Activated CD4-positive, alpha-beta memory T cell treated with anti-CD3 and anti-CD28 coated beads, Interleukin-2, amount 10 ng/mL, durations not matched to agents 7 days and 5 days (primary cell): ENCODE data around the gene CARF. TPM values are rescaled to one million over a fixed set of nuclear protein-coding genes. Genes with fewer than 3 reads are reported as not detected.
"Not testable (repeated sequence)": the region's sequence is repeated elsewhere in the genome, so short reads cannot be mapped to it uniquely, and the experiment has no call there.

Experiments used
- CTCF ChIA-PET: fragments of 350-600 bp; sonication (Branson Sonifier 250); formaldehyde crosslinking; loops from one replicate; lab custom pipeline; 2021; ENCODE audit warnings: antibody characterized with exemption, inconsistent platforms; lab: Charles Lee
- POLR2A ChIA-PET: fragments of 350-600 bp; sonication (Branson Sonifier 250); formaldehyde crosslinking; loops from one replicate; lab custom pipeline; 2021; ENCODE audit warnings: antibody characterized with exemption; lab: Charles Lee
- DNase-seq: peaks from one replicate; pipeline ENCODE4 v3.0.0-alpha.2; 2020
- H3K27ac Mint-ChIP-seq: one replicate; pipeline ENCODE4 v1.8.0; 2021; ENCODE audit warnings: mild to moderate bottlenecking, mixed read lengths
- H3K27me3 Mint-ChIP-seq: one replicate; pipeline ENCODE4 v1.8.0; 2021; ENCODE audit warnings: mixed read lengths
- H3K36me3 Mint-ChIP-seq: one replicate; pipeline ENCODE4 v1.8.0; 2021; ENCODE audit warnings: low read depth, mixed read lengths
- H3K4me1 Mint-ChIP-seq: one replicate; pipeline ENCODE4 v1.8.0; 2021; ENCODE audit warnings: mixed read lengths
- H3K4me3 Mint-ChIP-seq: one replicate; pipeline ENCODE4 v1.8.0; 2021; ENCODE audit warnings: mild to moderate bottlenecking, mixed read lengths
- H3K9me3 Mint-ChIP-seq: one replicate; pipeline ENCODE4 v1.8.0; 2021; ENCODE audit warnings: mixed read lengths
- total RNA-seq, 2 experiments: library from RNA; stranded (reverse); gene quantifications; one replicate each; pipeline ENCODE4 v1.2.3, GENCODE V29; 2021

CARF gene
- total RNA-seq, 2 experiments from 2014 or later: 11.9 to 12.3 TPM

GRCh38 chr2:202910250-202910649, 1.8 kb upstream of the CARF start:
- DNase-seq, H3K27me3 Mint-ChIP-seq, H3K9me3 Mint-ChIP-seq, CTCF ChIA-PET, H3K27ac Mint-ChIP-seq: not testable (repeated sequence)
- Mint-ChIP-seq H3K4me1 (peaks cover 34% of the 10 kb centered on the region), H3K36me3 (peaks cover 15% of the 10 kb centered on the region), H3K4me3 (peak overlapping the region; percentile 91)
- POLR2A ChIA-PET: interaction anchor here (1.0 to 3.5 kb wide), 4 partner anchors 39 to 797 kb away, joined by 3 to 25 read pairs (median 8); partner anchors contain the start of genes CD28, CYP20A1 and ICA1L

- DNase-seq: no peak
- Mint-ChIP-seq H3K27me3 (no peaks in the 10 kb centered on the region), H3K27ac (no peak overlapping the region), H3K4me3 (peak overlapping the region; percentile 91), H3K4me1 (peaks cover 34% of the 10 kb centered on the region), H3K36me3 (peaks cover 11% of the 10 kb centered on the region), H3K9me3 (no peaks in the 10 kb centered on the region)
- CTCF ChIA-PET: interaction anchor here (0.6 to 1.4 kb wide), 3 partner anchors 20 to 999 kb away, joined by 3 to 4 read pairs (median 3); no protein-coding TSS in a partner anchor
- POLR2A ChIA-PET: interaction anchor here (0.9 to 3.5 kb wide), 12 partner anchors 7 to 809 kb away, joined by 3 to 25 read pairs (median 3); partner anchors contain the start of genes CD28, CYP20A1 and ICA1L
Observed at GRCh38 chr2:202910698-202911097, 1.4 kb upstream of the CARF start.

GRCh38 chr2:202911203-202911511, 918 bp upstream of the CARF start:
- ChIA-PET POLR2A (interaction anchor here (0.7 to 3.5 kb wide), 15 partner anchors 8 to 808 kb away, joined by 3 to 25 read pairs (median 3); partner anchors contain the start of genes CD28, CYP20A1, ICA1L and NBEAL1), CTCF (interaction anchor here (0.6 to 1.4 kb wide), 4 partner anchors 21 to 999 kb away, joined by 3 to 4 read pairs (median 3); no protein-coding TSS in a partner anchor)
- Mint-ChIP-seq H3K27ac (peak overlapping the region; percentile 95), H3K27me3 (no peaks in the 10 kb centered on the region), H3K36me3 (peaks cover 6% of the 10 kb centered on the region), H3K4me1 (peaks cover 34% of the 10 kb centered on the region), H3K4me3 (peak overlapping the region; percentile 91), H3K9me3 (no peaks in the 10 kb centered on the region)
- no peak for DNase-seq

GRCh38 chr2:202912342-202913201, 497 bp downstream of the CARF start:
- CTCF ChIA-PET: interaction anchor here (1.0 to 1.4 kb wide), 2 partner anchors 902 to 997 kb away, joined by 3 to 4 read pairs; no protein-coding TSS in a partner anchor

GRCh38 chr2:202918860-202919259, 6.8 kb downstream of the CARF start:
- no peaks in the 10 kb centered on the region for H3K4me1 Mint-ChIP-seq
- POLR2A ChIA-PET: no interaction called here
- CTCF ChIA-PET: interaction anchor here (0.8 kb wide), 1 partner anchor 15 kb away, joined by 3 read pairs; no protein-coding TSS in a partner anchor
- DNase-seq: no peak
- H3K36me3 Mint-ChIP-seq: peaks cover 5% of the 10 kb centered on the region
- H3K9me3 Mint-ChIP-seq: no peaks in the 10 kb centered on the region
- no peak overlapping the region for H3K4me3 Mint-ChIP-seq
- H3K27ac Mint-ChIP-seq: no peak overlapping the region
- no peaks in the 10 kb centered on the region for H3K27me3 Mint-ChIP-seq

More at GRCh38 chr2:202912342-202913201, 497 bp downstream of the CARF start:
- H3K4me1 Mint-ChIP-seq: peaks cover 34% of the 10 kb centered on the region
- H3K9me3 Mint-ChIP-seq, H3K36me3 Mint-ChIP-seq, H3K27me3 Mint-ChIP-seq: not testable (repeated sequence)
- H3K27ac Mint-ChIP-seq: peak overlapping the region; percentile 95
- DNase-seq: peak; percentile 22
- POLR2A ChIA-PET: interaction anchor here (0.6 to 3.5 kb wide), 7 partner anchors 7 to 327 kb away, joined by 3 to 25 read pairs (median 8); partner anchors contain the start of genes CYP20A1, ICA1L and NBEAL1
- peak overlapping the region; percentile 91 for H3K4me3 Mint-ChIP-seq

GRCh38 chr2:202932425-202933138, 20.5 kb downstream of the CARF start:
- H3K36me3 Mint-ChIP-seq: peaks cover 11% of the 10 kb centered on the region
- H3K27ac Mint-ChIP-seq: no peak overlapping the region
- ChIA-PET CTCF (no interaction called here), POLR2A (no interaction called here)
- H3K4me1 Mint-ChIP-seq: no peaks in the 10 kb centered on the region
- H3K27me3 Mint-ChIP-seq: no peaks in the 10 kb centered on the region
- DNase-seq: no peak
- H3K4me3 Mint-ChIP-seq: no peak overlapping the region
- no peaks in the 10 kb centered on the region for H3K9me3 Mint-ChIP-seq

GRCh38 chr2:202933139-202933510, 21.1 kb downstream of the CARF start:
- Mint-ChIP-seq H3K27ac (no peak overlapping the region), H3K4me1 (no peaks in the 10 kb centered on the region), H3K4me3 (no peak overlapping the region), H3K27me3 (no peaks in the 10 kb centered on the region), H3K9me3 (no peaks in the 10 kb centered on the region), H3K36me3 (peaks cover 11% of the 10 kb centered on the region)
- ChIA-PET CTCF (interaction anchor here (1.5 kb wide), 1 partner anchor 15 kb away, joined by 3 read pairs; no protein-coding TSS in a partner anchor), POLR2A (no interaction called here)
- DNase-seq: no peak

- POLR2A ChIA-PET: no interaction called here
Observed at GRCh38 chr2:202933958-202934357, 21.9 kb downstream of the CARF start.

GRCh38 chr2:202934456-202934855, 22.4 kb downstream of the CARF start:
- H3K36me3 Mint-ChIP-seq: peaks cover 9% of the 10 kb centered on the region
- H3K27me3 Mint-ChIP-seq: no peaks in the 10 kb centered on the region
- H3K4me1 Mint-ChIP-seq: no peaks in the 10 kb centered on the region
- ChIA-PET POLR2A (no interaction called here), CTCF (interaction anchor here (1.5 kb wide), 1 partner anchor 16 kb away, joined by 3 read pairs; no protein-coding TSS in a partner anchor)
- no peak overlapping the region for H3K27ac Mint-ChIP-seq
- H3K4me3 Mint-ChIP-seq: no peak overlapping the region
- no peaks in the 10 kb centered on the region for H3K9me3 Mint-ChIP-seq
- no peak for DNase-seq

More at GRCh38 chr2:202933958-202934357, 21.9 kb downstream of the CARF start:
- H3K27me3 Mint-ChIP-seq: no peaks in the 10 kb centered on the region
- H3K27ac Mint-ChIP-seq: no peak overlapping the region
- peaks cover 9% of the 10 kb centered on the region for H3K36me3 Mint-ChIP-seq
- H3K9me3 Mint-ChIP-seq: no peaks in the 10 kb centered on the region
- CTCF ChIA-PET: interaction anchor here (1.5 kb wide), 1 partner anchor 16 kb away, joined by 3 read pairs; no protein-coding TSS in a partner anchor
- H3K4me3 Mint-ChIP-seq: no peak overlapping the region
- no peaks in the 10 kb centered on the region for H3K4me1 Mint-ChIP-seq
- no peak for DNase-seq

GRCh38 chr2:202938960-202939359, 26.9 kb downstream of the CARF start:
- DNase-seq: no peak
- H3K9me3 Mint-ChIP-seq: no peaks in the 10 kb centered on the region
- H3K36me3 Mint-ChIP-seq: peaks cover 3% of the 10 kb centered on the region
- ChIA-PET POLR2A (no interaction called here), CTCF (no interaction called here)
- no peak overlapping the region for H3K27ac Mint-ChIP-seq
- no peak overlapping the region for H3K4me3 Mint-ChIP-seq
- H3K27me3 Mint-ChIP-seq: no peaks in the 10 kb centered on the region
- no peaks in the 10 kb centered on the region for H3K4me1 Mint-ChIP-seq

- Mint-ChIP-seq H3K9me3 (peaks cover 6% of the 10 kb centered on the region), H3K36me3 (peaks cover 25% of the 10 kb centered on the region)
- POLR2A ChIA-PET: interaction anchor here (1.1 kb wide), 1 partner anchor 30 kb away, joined by 3 read pairs; the partner anchor contains the start of gene WDR12
Observed at GRCh38 chr2:202941771-202942170, 29.7 kb downstream of the CARF start.

GRCh38 chr2:202944408-202944807, 32.3 kb downstream of the CARF start:
- Mint-ChIP-seq H3K4me3 (no peak overlapping the region), H3K9me3 (peaks cover 18% of the 10 kb centered on the region), H3K36me3 (peaks cover 35% of the 10 kb centered on the region), H3K27ac (no peak overlapping the region), H3K4me1 (no peaks in the 10 kb centered on the region), H3K27me3 (no peaks in the 10 kb centered on the region)
- POLR2A ChIA-PET: no interaction called here
- CTCF ChIA-PET: no interaction called here
- DNase-seq: no peak

More at GRCh38 chr2:202941771-202942170, 29.7 kb downstream of the CARF start:
- no peak overlapping the region for H3K4me3 Mint-ChIP-seq
- no peaks in the 10 kb centered on the region for H3K4me1 Mint-ChIP-seq
- no peak overlapping the region for H3K27ac Mint-ChIP-seq
- no peaks in the 10 kb centered on the region for H3K27me3 Mint-ChIP-seq
- CTCF ChIA-PET: interaction anchor here (0.7 to 1.0 kb wide), 2 partner anchors 15 to 158 kb away, joined by 3 read pairs; no protein-coding TSS in a partner anchor
- no peak for DNase-seq
